Transverse colon (tissue), 1 donor: ENCODE data around the gene FST.

Source experiments
- EP300 ChIP-seq: sonication (generic); formaldehyde crosslinking; IDR thresholded peaks from one replicate; pipeline ENCODE4 v1.6.1; 2017; ENCODE audit warnings: antibody characterized with exemption, low read depth
- POLR2A ChIP-seq: fragments of 450-650 bp; IDR thresholded peaks from one replicate; pipeline ENCODE4 v1.6.1; 2016; ENCODE audit warnings: antibody characterized with exemption, mild to moderate bottlenecking, moderate library complexity

DNA sequence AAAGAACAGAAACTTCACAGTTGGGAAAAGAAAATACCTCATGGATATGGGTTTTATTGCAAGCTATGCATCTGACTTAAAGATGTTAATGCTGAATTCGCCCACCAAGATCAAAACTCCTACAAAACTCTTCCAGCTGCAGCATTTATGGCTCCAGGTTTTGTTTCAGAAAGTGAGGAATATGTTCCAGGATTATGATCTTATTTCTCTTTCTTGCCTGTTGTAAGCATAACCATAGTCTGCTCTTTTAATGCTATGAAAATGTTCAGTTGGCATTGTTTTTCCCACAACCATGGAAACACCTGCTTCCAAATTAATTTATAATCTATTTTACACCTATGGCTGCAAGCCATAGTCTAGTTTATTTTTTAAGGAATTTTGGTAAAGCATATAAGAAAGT lies 34.9 kb upstream of the FST start:
- TF ChIP-seq POLR2A: no peak
- TF ChIP-seq EP300: no peak
